ENCODE results near the gene NMRK1.

Gene NMRK1

DNA sequence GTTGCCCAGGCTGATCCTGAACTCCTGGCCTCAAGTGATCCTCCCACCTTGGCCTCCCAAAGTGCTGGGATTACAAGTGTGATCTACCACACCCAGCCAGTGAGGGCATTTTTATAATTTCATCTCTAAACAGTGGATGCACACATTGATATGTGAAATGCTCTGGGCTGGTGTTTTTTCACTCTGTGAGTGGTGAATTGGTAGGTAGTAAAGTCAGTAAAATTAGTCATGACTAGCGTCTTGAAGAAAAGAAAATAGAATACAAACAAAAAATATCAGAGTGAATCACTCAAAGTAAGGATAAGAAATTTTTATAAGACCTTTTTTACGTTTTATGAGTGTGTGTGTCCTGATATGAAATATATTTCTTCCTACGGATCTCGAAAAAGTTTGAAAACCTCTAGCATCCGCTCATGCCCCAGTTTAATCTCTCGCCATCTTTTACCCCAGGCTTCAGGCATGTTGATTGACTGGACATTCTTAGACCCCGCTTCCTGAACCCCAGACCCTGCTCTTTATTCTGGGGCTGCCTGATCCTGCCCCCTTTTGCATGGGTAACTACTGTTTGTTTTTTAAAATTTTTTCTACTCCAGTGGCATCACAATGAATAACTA lies 14.3 kb upstream of the NMRK1 start:
- DNase-seq (ENCODE audit: low spot score) = no peak
- FAIRE-seq = no peak

DNA sequence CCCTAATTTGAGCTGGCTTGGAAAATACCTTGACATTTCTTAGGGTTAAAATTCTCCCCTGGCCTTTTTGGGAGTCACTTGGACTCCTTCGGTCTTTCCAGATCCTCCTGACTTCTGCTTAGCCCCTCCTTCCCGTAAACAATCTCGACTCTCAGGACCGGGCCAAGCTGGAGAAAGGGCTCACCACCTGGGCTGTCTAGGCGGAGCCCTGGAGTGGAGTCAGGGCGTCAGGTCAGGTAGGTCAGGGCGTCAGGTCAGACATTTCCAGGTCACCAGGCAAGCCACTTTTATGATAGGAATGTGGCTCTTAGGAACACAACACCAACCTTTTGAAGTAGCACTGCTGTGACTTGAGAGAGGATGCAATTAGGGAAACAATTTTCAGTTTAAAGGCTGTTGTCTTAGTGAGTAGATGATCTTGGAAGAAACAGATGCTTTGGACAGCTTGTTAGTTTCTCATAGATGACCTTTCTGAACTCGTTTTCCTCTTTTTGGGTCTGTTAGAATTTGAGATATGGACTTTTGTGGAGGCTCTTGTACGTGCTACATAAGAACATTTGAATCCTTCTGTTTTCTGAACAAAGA lies 13.1 kb upstream of the NMRK1 start:
- DNase-seq (ENCODE audit: low spot score) = no peak
- FAIRE-seq = no peak

DNA sequence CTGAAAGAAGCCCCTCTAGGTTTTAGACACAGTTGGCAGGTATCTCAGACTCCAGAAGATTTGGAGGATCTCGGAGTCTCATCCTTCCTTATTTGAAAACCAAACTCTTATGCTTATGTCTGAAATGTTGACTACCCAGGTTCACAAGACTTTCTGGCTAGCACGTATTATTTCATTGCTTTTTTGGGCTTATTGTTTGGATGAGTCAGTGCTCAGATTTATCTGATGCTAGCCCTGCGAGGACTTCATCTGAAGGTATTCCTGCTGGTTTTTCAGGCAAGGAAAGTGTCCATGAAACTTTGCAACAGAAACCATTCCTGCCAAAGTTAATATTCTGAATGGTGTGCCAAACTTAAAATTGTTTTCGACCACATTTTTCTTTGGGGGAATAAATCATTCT lies 8.8 kb upstream of the NMRK1 start:
- DNase-seq (ENCODE audit: low spot score) (no peak), FAIRE-seq (no peak)

DNA sequence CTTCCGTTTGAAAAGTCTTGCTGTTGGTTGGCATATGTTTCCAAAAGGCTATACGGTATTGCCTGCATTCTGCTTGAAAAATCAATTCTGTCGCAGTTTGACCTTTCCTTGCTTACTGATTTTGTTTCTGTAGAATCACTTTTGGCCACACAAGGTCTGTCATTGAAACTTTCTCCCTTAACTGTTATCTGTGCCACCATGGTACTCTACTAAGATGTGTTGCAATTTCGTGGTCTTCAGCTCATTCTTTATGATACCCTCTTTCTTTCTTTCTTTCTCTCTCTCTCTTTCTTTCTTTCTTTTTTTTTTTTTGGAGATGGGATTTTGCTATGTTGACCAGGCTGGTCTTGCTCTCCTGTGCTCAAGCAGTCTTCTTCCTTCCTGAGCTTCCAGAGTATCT lies 4.8 kb upstream of the NMRK1 start:
- DNase-seq (ENCODE audit: low spot score) (no peak), FAIRE-seq (no peak)

DNA sequence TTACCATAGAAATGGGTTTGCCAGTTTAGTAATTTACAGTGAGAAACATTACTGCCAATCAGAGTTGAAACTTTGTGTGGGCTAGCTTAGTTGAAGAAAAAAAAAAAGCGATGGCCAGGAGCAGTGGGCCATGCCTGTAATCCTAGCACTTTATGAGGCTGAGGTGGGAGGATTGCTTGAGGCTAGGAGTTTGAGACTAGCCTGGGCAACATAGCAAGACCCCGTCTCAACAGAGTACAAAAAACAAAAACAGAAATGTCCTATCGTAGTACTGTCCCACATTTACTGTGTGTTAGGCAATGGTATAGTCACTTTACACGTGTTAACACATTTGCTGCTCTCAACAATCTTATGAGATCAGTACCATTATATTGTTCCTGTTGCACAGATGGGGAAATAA lies 2.6 kb upstream of the NMRK1 start:
- no peak for DNase-seq (ENCODE audit: low spot score)
- no peak for FAIRE-seq

DNA sequence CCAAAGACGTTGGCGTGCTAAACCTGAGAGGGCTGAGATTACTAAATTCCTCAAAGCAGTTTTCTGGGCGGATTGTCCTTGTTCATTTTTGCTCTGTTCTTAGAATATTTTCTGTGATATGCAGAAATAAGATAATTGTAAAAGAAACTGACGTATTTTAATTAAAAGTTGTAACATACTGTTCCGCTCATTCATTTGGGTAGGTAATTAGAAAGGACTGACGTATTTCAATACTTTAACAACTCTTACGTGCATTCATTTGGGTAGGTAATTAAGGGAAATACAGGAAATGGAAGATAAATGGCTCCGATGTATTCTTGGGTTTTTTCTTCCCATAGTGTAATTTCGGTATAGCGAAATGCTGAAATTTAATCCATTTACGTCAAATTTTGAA lies 1.4 kb upstream of the NMRK1 start:
- no peak for FAIRE-seq
- no peak for DNase-seq (ENCODE audit: low spot score)

DNA sequence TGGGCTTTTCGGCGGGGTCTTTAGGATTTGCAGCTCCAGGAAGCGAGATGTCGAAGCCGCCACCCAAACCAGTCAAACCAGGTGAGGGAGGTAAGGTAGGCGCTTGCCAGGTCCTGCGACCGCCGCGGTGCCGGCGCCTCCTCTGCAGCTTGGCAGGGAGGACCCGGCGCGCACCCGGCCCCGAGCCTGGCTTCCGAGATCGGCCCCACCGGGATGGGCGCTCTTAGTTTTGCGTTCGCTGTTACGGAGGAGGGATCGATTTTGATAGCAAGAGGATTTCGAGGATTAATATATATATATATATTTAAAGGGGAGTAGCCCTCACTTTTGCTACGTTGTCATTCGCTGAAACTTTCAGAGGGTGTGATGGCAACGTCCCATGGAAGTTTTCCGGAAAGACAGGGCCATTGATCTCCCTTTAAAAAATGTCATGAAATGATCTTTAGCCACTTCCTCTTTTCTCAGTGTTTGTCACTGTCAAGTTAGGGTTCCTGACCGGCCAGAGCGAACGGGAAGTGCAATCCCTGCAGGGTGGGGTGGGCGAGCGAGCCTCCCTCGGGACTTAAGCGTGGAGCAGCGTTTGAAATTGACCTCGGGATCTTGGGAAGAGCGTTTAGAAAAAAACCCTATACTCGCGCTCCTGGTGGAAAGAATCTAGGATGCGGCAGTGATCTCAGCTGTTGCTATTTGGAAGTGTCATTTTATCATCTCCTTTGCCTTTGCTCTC lies 854 bp upstream of the NMRK1 start:
- DNase-seq (ENCODE audit: low spot score) (peak; percentile 44), FAIRE-seq (no peak)

DNA sequence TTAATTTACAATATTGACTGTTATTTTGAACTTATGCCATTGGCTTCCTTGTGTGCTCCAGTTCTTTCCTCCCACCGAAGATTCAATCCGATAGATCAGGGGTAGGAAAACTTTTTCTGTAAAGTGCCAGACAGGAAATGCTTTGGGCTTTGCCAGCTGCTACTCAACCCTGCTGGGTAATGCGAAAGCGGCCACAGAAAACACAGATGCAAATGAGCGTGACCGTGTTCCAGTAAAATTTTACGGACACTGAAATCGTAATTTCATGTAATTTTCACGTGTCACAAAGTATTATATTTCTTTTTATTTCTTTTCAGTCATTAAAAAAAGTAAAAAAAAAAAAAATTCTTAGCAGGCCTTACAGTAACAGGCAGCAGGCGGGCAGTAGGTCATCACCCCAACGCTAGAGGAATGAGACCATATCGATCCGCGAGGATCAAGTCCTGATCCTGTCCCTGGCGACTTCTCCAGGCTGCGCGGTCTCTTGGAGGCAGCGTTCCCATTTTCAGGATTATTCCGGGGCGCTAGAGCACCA lies 599 bp downstream of the NMRK1 start:
- no peak for FAIRE-seq
- peak; percentile 38 for DNase-seq (ENCODE audit: low spot score)

DNA sequence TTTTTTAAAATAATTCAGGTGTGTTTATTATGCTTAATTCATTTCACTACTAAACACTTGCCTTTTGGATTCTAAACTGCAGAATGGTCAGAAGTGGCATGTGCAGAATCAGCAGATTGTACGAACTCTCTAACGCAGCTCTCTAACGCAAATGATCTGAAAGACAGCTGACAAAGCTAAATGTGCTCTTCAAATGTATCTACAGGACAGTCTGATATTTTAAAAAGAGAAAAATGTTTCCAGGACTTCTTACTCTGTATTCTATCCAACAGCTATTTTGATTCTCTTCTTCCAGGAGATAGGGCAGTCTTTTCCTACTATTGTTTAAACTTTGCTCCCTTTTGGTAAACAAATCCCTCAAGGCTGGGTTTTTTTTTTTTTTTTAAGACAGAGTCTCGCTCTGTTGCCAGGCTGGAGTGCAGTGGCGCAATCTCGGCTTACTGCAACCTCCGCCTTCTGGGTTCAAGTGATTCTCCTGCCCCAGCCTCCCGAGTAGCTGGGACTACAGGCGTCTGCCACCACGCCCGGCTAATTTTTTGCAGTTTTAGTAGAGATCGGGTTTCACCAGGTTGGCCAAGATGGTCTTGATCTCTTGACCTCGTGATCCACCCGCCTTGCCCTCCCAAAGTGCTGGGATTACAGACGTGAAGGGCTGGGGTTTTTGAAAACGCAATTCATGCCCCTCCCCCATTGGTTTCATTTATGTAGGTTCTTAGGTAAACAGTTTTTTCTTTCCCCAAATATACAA lies 1.2 kb downstream of the NMRK1 start:
- DNase-seq (ENCODE audit: low spot score) = no peak
- no peak for FAIRE-seq

DNA sequence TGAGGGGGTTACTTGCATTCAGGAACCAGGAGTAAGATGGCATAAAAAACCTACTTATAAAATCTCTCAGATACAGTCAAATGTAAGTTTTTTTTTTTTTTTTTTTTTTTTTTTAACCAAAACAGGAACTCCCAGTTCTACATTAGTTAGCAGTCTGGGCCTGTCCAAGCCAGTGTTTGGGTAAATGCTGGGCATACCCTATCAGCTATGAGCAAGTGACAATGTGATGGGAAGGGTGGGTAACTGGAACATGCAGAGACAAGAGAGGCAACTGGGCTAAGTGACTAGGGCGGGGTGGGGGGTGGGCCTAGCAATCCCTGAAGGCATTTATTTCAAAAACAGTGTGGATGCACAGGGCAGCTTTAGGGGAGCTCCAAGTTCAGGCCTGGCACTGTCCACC lies 2.3 kb downstream of the NMRK1 start:
- FAIRE-seq (no peak), DNase-seq (ENCODE audit: low spot score) (no peak)

DNA sequence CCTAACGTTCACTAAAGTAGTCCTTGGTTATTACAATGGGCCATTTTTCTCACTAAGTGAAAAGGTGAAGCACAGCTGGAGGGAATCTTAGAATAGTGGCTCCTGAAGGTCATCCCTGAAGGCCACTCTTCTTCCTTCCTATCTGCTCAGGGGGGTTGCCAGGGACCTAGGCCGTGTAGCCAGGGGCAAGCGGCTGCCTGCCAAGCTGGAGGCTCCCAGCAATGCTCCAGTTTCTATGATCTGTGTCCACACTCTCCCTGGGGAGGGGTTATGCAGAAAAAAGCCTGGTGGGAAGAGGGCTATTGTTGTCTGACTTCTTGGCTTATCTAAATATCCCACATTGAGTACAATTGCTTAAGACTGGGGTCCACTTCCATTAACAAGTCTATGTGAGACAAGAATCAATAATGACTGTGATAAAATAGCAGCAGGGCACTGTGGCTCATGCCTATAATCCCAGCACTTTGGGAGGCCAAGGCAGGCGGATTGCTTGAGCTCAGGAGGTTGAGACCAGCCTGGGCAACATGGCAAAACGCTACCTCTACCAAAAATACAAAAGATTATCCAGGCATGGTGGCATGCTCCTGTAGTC lies 3.8 kb downstream of the NMRK1 start:
- no peak for FAIRE-seq
- no peak for DNase-seq (ENCODE audit: low spot score)

DNA sequence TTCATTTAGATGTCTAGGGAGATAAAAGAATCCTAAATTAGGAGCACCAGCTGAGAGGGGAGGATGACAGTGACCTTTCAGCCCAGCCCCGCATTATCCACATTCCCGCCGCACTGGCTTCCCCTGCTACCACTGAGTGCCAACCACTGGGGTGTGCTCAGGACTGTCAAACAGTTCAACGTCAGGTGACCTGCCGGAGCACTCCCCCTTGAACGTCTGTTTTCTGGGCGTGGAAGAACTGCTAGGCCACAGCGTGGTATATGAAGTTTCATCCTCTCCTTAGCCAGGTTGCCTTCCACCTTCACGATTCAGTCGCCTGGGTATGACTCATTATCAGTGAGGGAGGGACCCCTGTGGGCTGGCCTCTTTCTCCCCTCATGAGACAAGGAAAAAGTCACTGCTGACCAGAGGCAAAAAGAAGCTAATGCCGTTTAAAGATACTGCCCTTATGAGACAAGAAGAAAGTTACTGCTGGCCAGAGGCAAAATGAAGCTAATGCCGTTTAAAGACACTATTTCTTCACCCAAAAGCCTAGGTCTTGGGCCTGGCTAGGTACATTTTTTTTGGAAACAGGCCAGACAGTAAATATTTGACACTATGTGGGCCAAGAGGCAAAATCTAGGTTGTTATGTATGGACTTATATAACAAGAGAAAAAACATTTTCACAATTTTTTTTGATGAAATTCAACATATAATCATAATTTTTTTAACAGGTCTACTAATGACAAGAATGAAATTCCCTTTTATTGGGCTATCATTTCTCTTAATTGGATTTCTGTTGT lies 4.6 kb downstream of the NMRK1 start:
- no peak for FAIRE-seq
- peak; percentile 11 for DNase-seq (ENCODE audit: low spot score)

DNA sequence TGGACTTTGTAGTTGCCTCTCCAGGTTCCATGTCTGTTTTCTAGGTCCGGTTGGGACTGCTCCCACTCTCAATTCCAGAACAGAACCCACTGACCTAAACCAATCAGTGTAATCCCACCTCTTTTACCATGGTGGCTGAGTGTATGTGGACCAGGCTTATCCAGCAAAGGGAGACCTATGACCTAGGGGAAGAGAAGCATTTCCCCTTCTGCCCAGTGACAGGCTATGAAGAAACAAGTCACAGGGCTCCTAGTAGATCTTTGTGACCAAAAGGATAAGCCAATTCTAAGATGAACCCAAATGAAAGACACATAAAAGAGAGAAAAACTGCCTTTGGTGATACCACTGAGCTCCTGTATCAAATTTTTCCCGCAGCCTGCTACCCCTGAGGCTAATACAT lies 6.3 kb downstream of the NMRK1 start:
- FAIRE-seq = no peak
- no peak for DNase-seq (ENCODE audit: low spot score)

DNA sequence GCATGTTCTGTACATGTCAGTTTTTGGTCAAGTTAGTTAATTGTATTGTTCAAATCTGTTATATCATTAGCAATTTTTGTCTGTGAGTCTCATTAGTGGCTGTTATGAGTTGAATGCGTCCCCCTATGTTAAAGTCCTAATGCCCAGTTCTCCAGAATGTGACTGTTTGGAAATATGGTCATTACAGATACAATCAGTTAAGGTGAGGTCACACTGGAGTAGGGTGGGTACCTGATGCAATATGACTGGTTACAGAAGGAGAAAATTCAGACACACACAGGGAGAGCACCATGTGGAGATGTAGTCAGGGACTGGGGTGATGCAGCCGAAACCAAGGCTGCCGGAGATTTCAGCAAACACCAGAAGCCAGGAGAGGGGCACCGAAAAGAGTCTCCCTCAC lies 15.1 kb downstream of the NMRK1 start:
- no peak for DNase-seq (ENCODE audit: low spot score)
- FAIRE-seq = no peak

DNA sequence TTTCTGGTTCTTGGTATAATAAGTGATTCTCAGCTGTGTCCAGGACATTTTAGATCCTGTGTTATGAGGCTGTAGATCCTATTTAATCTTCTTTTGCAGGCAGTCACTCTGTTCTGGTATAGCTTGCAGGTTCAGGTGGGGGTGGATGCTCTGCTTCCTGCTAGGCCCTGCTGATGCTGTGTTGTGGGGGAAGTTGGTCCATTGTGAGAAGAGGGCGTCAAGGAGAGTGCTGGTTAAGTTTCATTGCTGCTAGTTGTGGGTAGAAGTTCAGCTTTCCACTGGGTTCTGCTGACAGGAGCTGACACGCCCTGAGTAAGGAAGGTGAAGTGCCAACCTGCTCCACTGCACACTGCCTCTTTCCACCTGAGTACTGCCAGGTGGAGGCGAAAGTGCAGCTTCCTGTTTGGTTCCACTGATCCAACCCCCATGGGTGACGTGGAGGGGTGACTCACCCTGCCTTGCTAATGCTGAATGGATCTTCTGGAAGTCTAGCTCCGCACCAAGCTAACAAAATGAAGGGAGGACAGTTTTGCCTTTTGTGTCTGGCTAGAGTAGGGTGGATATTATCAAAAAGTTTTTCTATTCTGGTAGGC lies 16.3 kb downstream of the NMRK1 start:
- DNase-seq (ENCODE audit: low spot score) (peak; percentile 16), FAIRE-seq (peak; percentile 56)

DNA sequence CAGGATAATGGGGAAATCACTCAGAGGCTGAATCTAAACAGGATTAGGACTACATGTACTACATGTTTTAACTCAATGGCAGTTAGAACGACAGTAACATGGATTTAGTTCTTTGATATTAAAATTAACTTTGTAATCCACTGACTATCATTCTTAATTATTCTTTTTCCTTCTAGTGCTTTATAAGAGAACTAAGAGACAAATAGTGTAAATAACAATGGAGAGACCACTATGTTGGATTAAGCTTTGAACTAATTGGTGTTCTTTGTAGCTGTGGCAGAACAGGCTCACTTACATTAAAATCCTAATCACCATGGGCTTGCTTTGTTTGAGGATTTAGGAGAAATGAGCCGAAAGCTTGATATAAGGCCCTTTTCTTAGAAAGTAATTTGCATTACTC lies 18.8 kb downstream of the NMRK1 start:
- FAIRE-seq (no peak), DNase-seq (ENCODE audit: low spot score) (no peak)

DNA sequence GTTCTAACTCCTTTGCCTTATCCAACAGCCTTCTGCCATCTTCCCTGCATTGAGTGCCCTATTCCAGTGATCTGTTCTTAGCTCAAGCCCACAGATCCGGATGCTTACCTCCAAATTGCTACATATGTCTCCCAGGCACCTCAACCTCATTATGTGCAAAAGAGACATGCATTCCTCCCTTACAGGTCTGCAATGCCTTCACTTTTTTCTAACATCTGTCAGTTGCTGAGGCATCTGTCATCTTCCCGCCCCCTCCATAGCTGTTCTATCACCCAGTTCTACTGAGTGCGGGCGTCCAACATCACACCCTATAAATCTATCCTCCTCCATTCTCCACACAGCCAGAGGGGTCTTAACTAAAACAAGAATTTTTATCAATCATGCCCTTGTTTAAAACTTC lies 20.1 kb downstream of the NMRK1 start:
- no peak for FAIRE-seq

DNA sequence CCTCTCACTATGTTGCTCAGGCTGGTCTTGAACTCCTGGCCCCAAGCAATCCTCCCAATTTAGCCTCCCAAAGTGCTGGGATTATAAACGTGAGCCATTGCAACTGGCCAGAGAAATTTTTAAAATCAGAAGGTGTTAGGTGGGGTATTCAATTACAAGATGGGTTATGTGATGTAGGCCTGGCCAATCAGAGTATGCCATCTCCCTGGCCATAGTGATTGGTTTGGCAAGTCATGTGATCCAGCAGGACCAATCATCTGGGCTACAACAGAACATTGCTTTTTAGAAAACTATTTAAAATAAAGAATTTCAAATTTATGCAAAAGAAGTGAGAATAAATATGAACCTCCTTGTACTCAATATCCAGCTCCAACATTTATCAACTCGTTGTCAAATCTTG lies 22.4 kb downstream of the NMRK1 start:
- no peak for FAIRE-seq
- no peak for DNase-seq (ENCODE audit: low spot score)

More for the DNA sequence above, 20.1 kb downstream of the NMRK1 start:
- DNase-seq (ENCODE audit: low spot score) = no peak

DNA sequence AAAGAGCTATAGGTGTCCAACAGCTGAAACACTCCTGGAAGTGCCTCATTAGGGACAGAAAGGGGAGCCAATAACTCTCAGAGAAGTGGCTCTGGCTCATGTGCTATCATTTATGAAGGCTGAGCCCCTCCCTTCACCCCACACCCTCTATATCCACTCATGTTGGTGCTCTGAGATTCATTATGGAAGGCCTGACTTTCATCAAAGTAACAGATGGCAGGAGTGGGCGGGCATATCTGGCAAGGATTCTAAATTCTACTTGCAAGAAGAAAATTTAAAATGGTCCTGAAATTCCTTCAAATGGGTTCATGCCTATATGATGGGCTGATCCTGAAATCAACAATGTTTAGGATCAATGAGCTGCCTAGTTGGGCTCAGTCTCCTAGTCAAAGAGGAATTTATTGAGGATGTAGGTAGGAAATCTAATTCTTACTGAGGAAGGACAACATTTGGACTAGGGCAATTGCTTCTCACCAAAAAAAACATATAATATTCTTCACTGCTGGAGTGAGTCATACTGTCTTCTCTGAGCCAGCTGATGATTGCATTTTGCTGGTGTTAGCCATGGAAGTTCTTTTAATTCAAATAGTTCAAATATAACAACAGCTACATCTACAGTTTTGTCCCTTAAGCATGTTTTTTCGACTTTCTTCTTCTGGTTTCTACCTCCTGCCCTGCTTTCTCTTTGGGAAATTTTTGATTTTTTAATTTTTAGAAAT lies 23.5 kb downstream of the NMRK1 start:
- FAIRE-seq (no peak), DNase-seq (ENCODE audit: low spot score) (no peak)

Measured in urothelium cell line (cell line).